Caco-2 (cell line): ENCODE measurements around the gene STK16. TPM values are rescaled to one million over a fixed set of nuclear protein-coding genes. Genes with fewer than 3 reads are reported as not detected.

Source experiments
- BruUV-seq: library from RNA; stranded (reverse); fragments of 400-500 nt; replicated peaks from 2 replicates; lab custom pipeline; 2021; lab: Mats Ljungman, UMichigan
- CTCF ChIA-PET: fragments of 300-600 bp; sonication (Branson Sonifier 250); formaldehyde crosslinking; loops from one replicate; lab custom pipeline; 2022; ENCODE audit warnings: antibody characterized with exemption; lab: Charles Lee
- POLR2A ChIA-PET: fragments of 300-600 bp; sonication (Branson Sonifier 250); formaldehyde crosslinking; loops from one replicate; lab custom pipeline; 2022; ENCODE audit warnings: antibody characterized with exemption; lab: Charles Lee
- DNase-seq, 2 experiments: peaks; one replicate each; pipeline versions ENCODE4 v3.0.0 to v3.0.0-alpha.2; 2020 to 2022
- H3K27me3 ChIP-seq: replicated peaks from 2 replicates; pipeline ENCODE4 v1.6.0; 2011; ENCODE audit warnings: low read length; ENCODE audit not compliant: control insufficient read depth, insufficient read depth
- H3K36me3 ChIP-seq: 2 replicates; pipeline ENCODE4 v1.5.1; 2011; ENCODE audit warnings: low read length; ENCODE audit not compliant: control insufficient read depth, insufficient read depth
- H3K4me1 ChIP-seq: fragments of 250-450 bp; sonication (Bioruptor Pico); 2 replicates; pipeline ENCODE4 v1.5.1; 2020; ENCODE audit warnings: mild to moderate bottlenecking
- H3K4me3 ChIP-seq: 2 replicates; pipeline ENCODE4 v1.5.1; 2011; ENCODE audit warnings: low read depth, mild to moderate bottlenecking, control low read depth, low read length
- H3K9me3 ChIP-seq: fragments of 250-450 bp; sonication (Bioruptor Pico); 2 replicates; pipeline ENCODE4 v1.5.1; 2020; ENCODE audit warnings: mild to moderate bottlenecking, moderate library complexity
- H3K27ac Mint-ChIP-seq: one replicate; pipeline ENCODE4 v1.8.0; 2022; ENCODE audit warnings: mixed read lengths; ENCODE audit not compliant: unreplicated experiment
- H3K27me3 Mint-ChIP-seq: one replicate; pipeline ENCODE4 v1.8.0; 2022; ENCODE audit warnings: mixed read lengths; ENCODE audit not compliant: insufficient read depth, unreplicated experiment
- H3K36me3 Mint-ChIP-seq: one replicate; pipeline ENCODE4 v1.8.0; 2022; ENCODE audit warnings: mild to moderate bottlenecking, mixed read lengths; ENCODE audit not compliant: insufficient read depth, unreplicated experiment
- H3K4me1 Mint-ChIP-seq: one replicate; pipeline ENCODE4 v1.8.0; 2022; ENCODE audit warnings: low read depth, mixed read lengths; ENCODE audit not compliant: unreplicated experiment
- H3K4me3 Mint-ChIP-seq: one replicate; pipeline ENCODE4 v1.8.0; 2022; ENCODE audit warnings: mild to moderate bottlenecking, moderate library complexity, mixed read lengths; ENCODE audit not compliant: unreplicated experiment
- H3K9me3 Mint-ChIP-seq: one replicate; pipeline ENCODE4 v1.8.0; 2022; ENCODE audit warnings: mixed read lengths; ENCODE audit not compliant: unreplicated experiment
- intact Hi-C: fragments of 100-400 bp; cut with micrococcal nuclease; formaldehyde crosslinking; loops from one replicate; pipeline ENCODE4 v1.10.0; 2022; ENCODE audit not compliant: unreplicated experiment
- total RNA-seq: library from RNA; stranded (reverse); gene quantifications from 2 replicates; pipeline ENCODE4 v1.2.3, GENCODE V29; 2022
- TF ChIP-seq, protein P1 (sequence below), 2 experiments: fragments of 200-600 bp in 1 of 2; IDR thresholded peaks; 1 replicate in 1 of 2; 2 replicates in 1 of 2; pipeline versions ENCODE4 v1.5.1 to v1.8.0; 2011 to 2022; ENCODE audit warnings: antibody characterized with exemption in 1 of 2, control low read depth in 1 of 2, inconsistent platforms in 1 of 2, low read depth in 1 of 2, low read length in 1 of 2, mild to moderate bottlenecking in 1 of 2, moderate library complexity in 1 of 2; ENCODE audit not compliant: insufficient read depth in 1 of 2, severe bottlenecking in 1 of 2, unreplicated experiment in 1 of 2

Gene STK16
- total RNA-seq, 1 experiment from 2014 or later: 26.6 TPM

GRCh38 chr2:219271021-219271420 is 25.7 kb downstream of the STK16 start:
- H3K4me1 ChIP-seq: peaks cover 21% of the 10 kb centered on the region
- no peaks in the 10 kb centered on the region for H3K9me3 ChIP-seq
- no peaks in the 10 kb centered on the region for H3K27me3 ChIP-seq
- Mint-ChIP-seq H3K9me3 (no peaks in the 10 kb centered on the region), H3K36me3 (peaks cover 4% of the 10 kb centered on the region), H3K27me3 (no peaks in the 10 kb centered on the region), H3K4me3 (no peak overlapping the region), H3K27ac (peak overlapping the region; percentile 30), H3K4me1 (peaks cover 5% of the 10 kb centered on the region)
- DNase-seq: no peak
- TF ChIP-seq, protein P1, sequence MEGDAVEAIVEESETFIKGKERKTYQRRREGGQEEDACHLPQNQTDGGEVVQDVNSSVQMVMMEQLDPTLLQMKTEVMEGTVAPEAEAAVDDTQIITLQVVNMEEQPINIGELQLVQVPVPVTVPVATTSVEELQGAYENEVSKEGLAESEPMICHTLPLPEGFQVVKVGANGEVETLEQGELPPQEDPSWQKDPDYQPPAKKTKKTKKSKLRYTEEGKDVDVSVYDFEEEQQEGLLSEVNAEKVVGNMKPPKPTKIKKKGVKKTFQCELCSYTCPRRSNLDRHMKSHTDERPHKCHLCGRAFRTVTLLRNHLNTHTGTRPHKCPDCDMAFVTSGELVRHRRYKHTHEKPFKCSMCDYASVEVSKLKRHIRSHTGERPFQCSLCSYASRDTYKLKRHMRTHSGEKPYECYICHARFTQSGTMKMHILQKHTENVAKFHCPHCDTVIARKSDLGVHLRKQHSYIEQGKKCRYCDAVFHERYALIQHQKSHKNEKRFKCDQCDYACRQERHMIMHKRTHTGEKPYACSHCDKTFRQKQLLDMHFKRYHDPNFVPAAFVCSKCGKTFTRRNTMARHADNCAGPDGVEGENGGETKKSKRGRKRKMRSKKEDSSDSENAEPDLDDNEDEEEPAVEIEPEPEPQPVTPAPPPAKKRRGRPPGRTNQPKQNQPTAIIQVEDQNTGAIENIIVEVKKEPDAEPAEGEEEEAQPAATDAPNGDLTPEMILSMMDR (IDR thresholded peaks at IDR 0.05; ENCODE audit: insufficient read depth in 1 of 2, low read depth in 1 of 2, low read length in 1 of 2, severe bottlenecking in 1 of 2, unreplicated experiment in 1 of 2): no peak
- ChIA-PET CTCF (interaction anchor here (0.6 kb wide), 1 partner anchor 280 kb away, joined by 7 read pairs; no protein-coding TSS in a partner anchor), POLR2A (no interaction called here)
- no peak overlapping the region for H3K4me3 ChIP-seq
- BruUV-seq: no TSS peak
- intact Hi-C loops: no loop called here
- no peaks in the 10 kb centered on the region for H3K36me3 ChIP-seq

GRCh38 chr2:219272356-219272755 is 27.1 kb downstream of the STK16 start:
- Histone ChIP-seq H3K27me3 (no peaks in the 10 kb centered on the region), H3K4me1 (peaks cover 23% of the 10 kb centered on the region), H3K9me3 (no peaks in the 10 kb centered on the region), H3K4me3 (no peak overlapping the region), H3K36me3 (no peaks in the 10 kb centered on the region)
- no peaks in the 10 kb centered on the region for H3K9me3 Mint-ChIP-seq
- no peak overlapping the region for H3K27ac Mint-ChIP-seq
- ChIA-PET CTCF (interaction anchor here (1.1 kb wide), 1 partner anchor 293 kb away, joined by 3 read pairs; no protein-coding TSS in a partner anchor), POLR2A (no interaction called here)
- intact Hi-C loops: no loop called here
- DNase-seq: no peak
- peaks cover 5% of the 10 kb centered on the region for H3K4me1 Mint-ChIP-seq
- TF ChIP-seq, protein P1 (IDR thresholded peaks at IDR 0.05; ENCODE audit: insufficient read depth in 1 of 2, low read depth in 1 of 2, low read length in 1 of 2, severe bottlenecking in 1 of 2, unreplicated experiment in 1 of 2): no peak
- BruUV-seq: no TSS peak
- peaks cover 4% of the 10 kb centered on the region for H3K36me3 Mint-ChIP-seq
- H3K27me3 Mint-ChIP-seq: no peaks in the 10 kb centered on the region
- no peak overlapping the region for H3K4me3 Mint-ChIP-seq

GRCh38 chr2:219272995-219273394 is 27.7 kb downstream of the STK16 start:
- POLR2A ChIA-PET: no interaction called here
- H3K36me3 Mint-ChIP-seq: peaks cover 4% of the 10 kb centered on the region
- no peaks in the 10 kb centered on the region for H3K27me3 Mint-ChIP-seq
- CTCF ChIA-PET: interaction anchor here (1.1 kb wide), 1 partner anchor 293 kb away, joined by 3 read pairs; no protein-coding TSS in a partner anchor
- H3K36me3 ChIP-seq: no peaks in the 10 kb centered on the region
- peaks cover 28% of the 10 kb centered on the region for H3K4me1 ChIP-seq
- no peaks in the 10 kb centered on the region for H3K27me3 ChIP-seq
- peaks cover 8% of the 10 kb centered on the region for H3K4me1 Mint-ChIP-seq
- no peak overlapping the region for H3K4me3 Mint-ChIP-seq
- intact Hi-C loops: no loop called here
- no peak overlapping the region for H3K4me3 ChIP-seq
- no peaks in the 10 kb centered on the region for H3K9me3 ChIP-seq
- no peaks in the 10 kb centered on the region for H3K9me3 Mint-ChIP-seq
- no TSS peak for BruUV-seq
- TF ChIP-seq, protein P1 (IDR thresholded peaks at IDR 0.05; ENCODE audit: insufficient read depth in 1 of 2, low read depth in 1 of 2, low read length in 1 of 2, severe bottlenecking in 1 of 2, unreplicated experiment in 1 of 2): no peak
- DNase-seq: no peak
- H3K27ac Mint-ChIP-seq: no peak overlapping the region
